ENCODE data around the gene CBX7. TPM values are rescaled to one million over a fixed set of nuclear protein-coding genes. Genes with fewer than 3 reads are reported as not detected.

CBX7 gene
- total and polyA plus RNA-seq, 2 of the 8 experiments (the other 6 are each of a cell fraction or from before 2014, with no cell fraction given) = 6.9 to 8.7 TPM

DNA sequence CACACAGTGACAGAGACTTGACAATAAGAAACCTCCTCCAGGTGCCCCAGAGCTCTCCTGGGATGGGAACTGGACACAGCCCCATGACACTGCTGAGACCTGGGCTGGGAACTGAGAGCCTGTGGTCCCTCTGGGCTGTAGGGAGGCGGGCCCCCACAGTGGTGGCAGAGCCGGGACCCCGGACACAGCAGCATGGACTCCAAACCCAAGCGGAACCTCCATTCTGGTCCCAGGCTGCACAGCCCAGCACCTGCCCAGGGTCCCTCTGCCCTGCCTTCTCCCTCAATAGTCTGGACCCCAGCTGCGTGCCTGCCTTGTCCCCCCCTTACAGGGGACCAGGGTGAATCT, 63.8 kb downstream of the CBX7 start (continued):
- TF ChIP-seq, protein P1, sequence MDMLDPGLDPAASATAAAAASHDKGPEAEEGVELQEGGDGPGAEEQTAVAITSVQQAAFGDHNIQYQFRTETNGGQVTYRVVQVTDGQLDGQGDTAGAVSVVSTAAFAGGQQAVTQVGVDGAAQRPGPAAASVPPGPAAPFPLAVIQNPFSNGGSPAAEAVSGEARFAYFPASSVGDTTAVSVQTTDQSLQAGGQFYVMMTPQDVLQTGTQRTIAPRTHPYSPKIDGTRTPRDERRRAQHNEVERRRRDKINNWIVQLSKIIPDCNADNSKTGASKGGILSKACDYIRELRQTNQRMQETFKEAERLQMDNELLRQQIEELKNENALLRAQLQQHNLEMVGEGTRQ (IDR thresholded peaks at IDR 0.05; ENCODE audit: low read length) = no peak
- TF ChIP-seq HDAC6 (IDR thresholded peaks at IDR 0.05; ENCODE audit: low read depth, low read length) = no peak
- no peak for TF ChIP-seq SP1 (IDR thresholded peaks at IDR 0.05; ENCODE audit: low read depth, low read length)
- TF ChIP-seq SP4 (IDR thresholded peaks at IDR 0.05; ENCODE audit: low read length) = no peak
- no peak for TF ChIP-seq KDM1A (IDR thresholded peaks at IDR 0.05; ENCODE audit: borderline replicate concordance, low read length)
